ENCODE data around the gene RASSF8.

- TF ChIP-seq, protein P1, sequence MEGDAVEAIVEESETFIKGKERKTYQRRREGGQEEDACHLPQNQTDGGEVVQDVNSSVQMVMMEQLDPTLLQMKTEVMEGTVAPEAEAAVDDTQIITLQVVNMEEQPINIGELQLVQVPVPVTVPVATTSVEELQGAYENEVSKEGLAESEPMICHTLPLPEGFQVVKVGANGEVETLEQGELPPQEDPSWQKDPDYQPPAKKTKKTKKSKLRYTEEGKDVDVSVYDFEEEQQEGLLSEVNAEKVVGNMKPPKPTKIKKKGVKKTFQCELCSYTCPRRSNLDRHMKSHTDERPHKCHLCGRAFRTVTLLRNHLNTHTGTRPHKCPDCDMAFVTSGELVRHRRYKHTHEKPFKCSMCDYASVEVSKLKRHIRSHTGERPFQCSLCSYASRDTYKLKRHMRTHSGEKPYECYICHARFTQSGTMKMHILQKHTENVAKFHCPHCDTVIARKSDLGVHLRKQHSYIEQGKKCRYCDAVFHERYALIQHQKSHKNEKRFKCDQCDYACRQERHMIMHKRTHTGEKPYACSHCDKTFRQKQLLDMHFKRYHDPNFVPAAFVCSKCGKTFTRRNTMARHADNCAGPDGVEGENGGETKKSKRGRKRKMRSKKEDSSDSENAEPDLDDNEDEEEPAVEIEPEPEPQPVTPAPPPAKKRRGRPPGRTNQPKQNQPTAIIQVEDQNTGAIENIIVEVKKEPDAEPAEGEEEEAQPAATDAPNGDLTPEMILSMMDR (IDR thresholded peaks at IDR 0.05; ENCODE audit: extremely low read depth in 1 of 2, insufficient read depth in 1 of 2, low read depth in 1 of 2, low read length in 2 of 2), result no peak
- no peak for TF ChIP-seq FOS (IDR thresholded peaks at IDR 0.05; ENCODE audit: borderline replicate concordance, insufficient read depth, low read length)
- TF ChIP-seq POLR2A (IDR thresholded peaks at IDR 0.05; ENCODE audit: low read depth, low read length), result no peak
Measured at GRCh38 chr12:26062006-26062405, 103.5 kb downstream of the RASSF8 start.

Measured in endothelial cell of umbilical vein (primary cell).